Measurements from ENCODE around the gene TCTN1. TPM values are rescaled to one million over a fixed set of nuclear protein-coding genes. Genes with fewer than 3 reads are reported as not detected.

TCTN1 gene
- total RNA-seq, 1 experiment from 2014 or later: 11.1 TPM

- no peak overlapping the region for H3K9ac ChIP-seq (ENCODE audit: extremely low read depth, insufficient read length, low read length)
- H3K27ac ChIP-seq (ENCODE audit: insufficient read length, low read depth, low read length): no peak overlapping the region
- Mint-ChIP-seq H3K9me3 (peaks cover 0 to 3% of the 10 kb centered on the region in 2 experiments; a peak in 3 of 5 replicates), H3K27ac (peak overlapping the region in 2 of 3 experiments; percentile 3 to 57; a peak in 2 of 7 replicates), H3K36me3 (ENCODE audit: insufficient read depth in 1 of 3, low read depth in 3 of 3) (no peaks in the 10 kb centered on the region), H3K27me3 (ENCODE audit: low read depth) (no peaks in the 10 kb centered on the region), H3K4me3 (no peak overlapping the region), H3K4me1 (peaks cover 5 to 9% of the 10 kb centered on the region in 2 experiments; a peak in 3 of 4 replicates)
- H3K27me3 ChIP-seq (ENCODE audit: insufficient read depth, low read length): no peaks in the 10 kb centered on the region
- no peak overlapping the region for H3K4me2 ChIP-seq (ENCODE audit: insufficient read depth, insufficient read length, low read length)
- no peak overlapping the region for H4K8ac ChIP-seq (replicated peaks; ENCODE audit: insufficient read length, low read depth, low read length)
- no peak overlapping the region for H2AFZ ChIP-seq (ENCODE audit: low read length)
- H2BK20ac ChIP-seq (ENCODE audit: low read depth, low read length, poor library complexity, severe bottlenecking): no peak overlapping the region
- no peak for TF ChIP-seq CTCF (conservative IDR thresholded peaks at IDR 0.05)
- H3K4me1 ChIP-seq (ENCODE audit: insufficient read depth, low read length): no peaks in the 10 kb centered on the region
- H3K23ac ChIP-seq (ENCODE audit: insufficient read length, low read depth, low read length): no peak overlapping the region
- no peaks in the 10 kb centered on the region for H3K79me2 ChIP-seq (ENCODE audit: insufficient read depth, low read length)
- H2BK12ac ChIP-seq (ENCODE audit: insufficient read length, low read depth, low read length): no peak overlapping the region
- no peaks in the 10 kb centered on the region for H4K20me1 ChIP-seq (ENCODE audit: control insufficient read depth, insufficient read depth, insufficient read length)
- H2BK120ac ChIP-seq (ENCODE audit: low read depth, low read length, poor library complexity, severe bottlenecking): no peak overlapping the region
- H2AK5ac ChIP-seq (ENCODE audit: insufficient read length, low read length): no peak overlapping the region
- DNase-seq: no peak
- no peak overlapping the region; the same call in 1 of the 2 replicates for H3K14ac ChIP-seq (ENCODE audit: insufficient read depth, low read length)
- no peak overlapping the region for H3K18ac ChIP-seq (ENCODE audit: insufficient read length, low read depth, low read length)
- H3K9me3 ChIP-seq (ENCODE audit: control insufficient read depth, low read depth, low read length): no peaks in the 10 kb centered on the region
- H2BK5ac ChIP-seq (ENCODE audit: insufficient read length, low read length): no peak overlapping the region
- no peaks in the 10 kb centered on the region for H3K79me1 ChIP-seq (ENCODE audit: insufficient read depth, low read depth, low read length, poor library complexity, severe bottlenecking)
- no peak overlapping the region for H3T11ph ChIP-seq (ENCODE audit: low read length)
- WGBS (ENCODE audit: extremely low coverage, insufficient read length, low lambda C conversion rate): no CpG with 5 or more reads among the region's 5 CpGs
- H2BK15ac ChIP-seq (ENCODE audit: low read depth, low read length): no peak overlapping the region
- no peaks in the 10 kb centered on the region for H3K23me2 ChIP-seq (ENCODE audit: insufficient read length, low read depth, low read length, poor library complexity, severe bottlenecking)
- no peak overlapping the region for H4K5ac ChIP-seq (ENCODE audit: insufficient read length, low read depth, low read length)
- no peak overlapping the region for H4K91ac ChIP-seq (ENCODE audit: insufficient read length, low read depth, low read length)
- no peak overlapping the region for H3K56ac ChIP-seq (ENCODE audit: insufficient read length, low read depth, low read length)
- no peak overlapping the region for H3K4ac ChIP-seq (ENCODE audit: low read depth, low read length)
These were observed 55.2 kb downstream of the TCTN1 start for GRCh38 chr12:110669193-110669502.

All from H9 (cell line).